GM19468 (cell line): ENCODE data around the gene FCHSD2.
"Not testable (repeated sequence)": the region's sequence is repeated elsewhere in the genome, so short reads cannot be mapped to it uniquely, and the experiment has no call there.

Source experiments
- ATAC-seq: cut with Tn5 transposase; IDR thresholded peaks from one replicate; pipeline ENCODE4 v1.9.1; 2021; ENCODE audit warnings: mild to moderate bottlenecking, moderate library complexity, moderate number of reproducible peaks; ENCODE audit not compliant: unreplicated experiment; ENCODE audit errors: extremely low read depth

FCHSD2 gene

GRCh38 chr11:72981080-72981479 is 161.0 kb downstream of the FCHSD2 start:
- ATAC-seq: no peak

GRCh38 chr11:72977782-72978181 is 164.3 kb downstream of the FCHSD2 start:
- not testable (repeated sequence) for ATAC-seq

- not testable (repeated sequence) for ATAC-seq
Observed at GRCh38 chr11:72976522-72976892, 165.6 kb downstream of the FCHSD2 start.

- no peak for ATAC-seq
Observed at GRCh38 chr11:72975778-72976521, 166.2 kb downstream of the FCHSD2 start.

- no peak for ATAC-seq
Observed at GRCh38 chr11:72974487-72975205, 167.5 kb downstream of the FCHSD2 start.

- no peak for ATAC-seq
Observed at GRCh38 chr11:72972496-72973128, 169.5 kb downstream of the FCHSD2 start.

- ATAC-seq: no peak
Observed at GRCh38 chr11:72971192-72971967, 170.7 kb downstream of the FCHSD2 start.

- no peak for ATAC-seq
Observed at GRCh38 chr11:72970557-72971118, 171.5 kb downstream of the FCHSD2 start.

- peak; percentile 65 for ATAC-seq
Observed at GRCh38 chr11:72969894-72970335, 172.2 kb downstream of the FCHSD2 start.

- ATAC-seq: no peak
Observed at GRCh38 chr11:72968390-72968789, 173.7 kb downstream of the FCHSD2 start.

GRCh38 chr11:72965672-72966071 is 176.4 kb downstream of the FCHSD2 start:
- ATAC-seq: no peak

GRCh38 chr11:72962717-72963116 is 179.4 kb downstream of the FCHSD2 start:
- ATAC-seq: no peak

GRCh38 chr11:72962084-72962483 is 180.0 kb downstream of the FCHSD2 start:
- no peak for ATAC-seq

GRCh38 chr11:72959998-72960731 is 182.0 kb downstream of the FCHSD2 start:
- ATAC-seq: no peak

- ATAC-seq: no peak
Observed at GRCh38 chr11:72958791-72959190, 183.3 kb downstream of the FCHSD2 start.

GRCh38 chr11:72955466-72955865 is 186.7 kb downstream of the FCHSD2 start:
- ATAC-seq: no peak

GRCh38 chr11:72954860-72955259 is 187.3 kb downstream of the FCHSD2 start:
- ATAC-seq: no peak

- no peak for ATAC-seq
Observed at GRCh38 chr11:72953637-72954036, 188.5 kb downstream of the FCHSD2 start.

- no peak for ATAC-seq
Observed at GRCh38 chr11:72951888-72952287, 190.2 kb downstream of the FCHSD2 start.
